GM06990 (cell line): ENCODE measurements around the gene AGTRAP.

Experiments used
- DNase-seq: peaks from one replicate; pipeline ENCODE4 v3.0.0-alpha.2; 2011; ENCODE audit not compliant: insufficient read length; ENCODE audit errors: extremely low read depth
- H3K27me3 ChIP-seq: replicated peaks from 2 replicates; pipeline ENCODE4 v1.6.0; 2011; ENCODE audit warnings: low read length; ENCODE audit not compliant: control insufficient read depth, insufficient read depth
- H3K36me3 ChIP-seq: 2 replicates; pipeline ENCODE4 v1.5.1; 2011; ENCODE audit warnings: low read length; ENCODE audit not compliant: control insufficient read depth, insufficient read depth
- H3K4me3 ChIP-seq: replicated peaks from 2 replicates; pipeline ENCODE4 v1.5.1; 2011; ENCODE audit warnings: low read depth, mild to moderate bottlenecking, control low read depth, low read length
- CTCF ChIP-seq: IDR thresholded peaks from 2 replicates; pipeline ENCODE4 v1.5.1; 2011; ENCODE audit warnings: low read length, control low read depth, mild to moderate bottlenecking, inconsistent platforms; ENCODE audit not compliant: insufficient read depth, poor library complexity, severe bottlenecking

The AGTRAP gene

GRCh38 chr1:11728126-11728806 is 7.7 kb upstream of the AGTRAP start:
- no peak for DNase-seq
- H3K4me3 ChIP-seq: no peak overlapping the region
- no peak for TF ChIP-seq CTCF
- H3K36me3 ChIP-seq: no peaks in the 10 kb centered on the region
- H3K27me3 ChIP-seq: no peaks in the 10 kb centered on the region

GRCh38 chr1:11729155-11729497 is 6.8 kb upstream of the AGTRAP start:
- no peak for TF ChIP-seq CTCF
- no peaks in the 10 kb centered on the region for H3K27me3 ChIP-seq

GRCh38 chr1:11729498-11730428 is 6.2 kb upstream of the AGTRAP start:
- H3K36me3 ChIP-seq: no peaks in the 10 kb centered on the region
- H3K4me3 ChIP-seq: no peak overlapping the region
- no peak for TF ChIP-seq CTCF
- no peaks in the 10 kb centered on the region for H3K27me3 ChIP-seq
- DNase-seq: no peak

More at GRCh38 chr1:11729155-11729497, 6.8 kb upstream of the AGTRAP start:
- Histone ChIP-seq H3K36me3 (no peaks in the 10 kb centered on the region), H3K4me3 (no peak overlapping the region)
- DNase-seq: no peak

GRCh38 chr1:11730429-11730891 is 5.5 kb upstream of the AGTRAP start:
- no peak for DNase-seq
- TF ChIP-seq CTCF: no peak
- no peak overlapping the region for H3K4me3 ChIP-seq
- no peaks in the 10 kb centered on the region for H3K27me3 ChIP-seq
- no peaks in the 10 kb centered on the region for H3K36me3 ChIP-seq

DNA sequence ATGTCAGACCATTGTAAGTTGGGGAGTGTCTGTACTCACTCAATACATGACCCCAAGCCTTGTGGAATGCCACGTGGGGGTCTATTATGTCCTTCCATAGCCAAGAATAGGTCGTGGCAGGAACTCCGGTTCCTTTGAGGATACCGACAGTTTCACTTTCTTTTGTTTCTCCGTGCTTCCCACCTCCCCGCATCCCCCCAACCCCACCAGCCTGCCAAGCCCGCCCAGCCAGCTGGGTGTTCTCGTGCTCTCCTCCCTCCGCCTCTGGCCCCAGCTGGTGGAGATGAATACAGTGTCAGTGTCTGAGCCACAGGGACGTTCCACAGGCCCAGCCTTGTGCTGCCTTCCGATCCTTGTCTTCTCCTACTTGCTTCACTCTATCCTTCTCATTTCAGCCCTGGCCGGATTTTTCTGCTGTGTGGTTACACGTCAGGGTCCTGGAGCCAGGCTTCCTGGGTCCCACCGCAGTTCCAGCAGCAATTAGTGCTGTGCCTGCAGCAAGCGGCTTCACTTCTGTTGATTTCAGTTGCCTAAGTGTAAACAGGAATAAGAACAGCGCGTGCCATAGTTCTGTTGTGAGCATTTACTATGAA is 4.1 kb upstream of the AGTRAP start:
- DNase-seq: no peak
- no peaks in the 10 kb centered on the region for H3K27me3 ChIP-seq
- TF ChIP-seq CTCF: no peak
- H3K4me3 ChIP-seq: no peak overlapping the region
- H3K36me3 ChIP-seq: no peaks in the 10 kb centered on the region
